Karpas-422 (cell line): ENCODE results near the gene CRISPLD2. TPM values are rescaled to one million over a fixed set of nuclear protein-coding genes. Genes with fewer than 3 reads are reported as not detected.
A peak's percentile ranks its signal among the peaks of the same experiment; 100 is the strongest.
"Not testable (repeated sequence)": the region's sequence is repeated elsewhere in the genome, so short reads cannot be mapped to it uniquely, and the experiment has no call there.

Experiments
- DNase-seq: peaks from one replicate; pipeline ENCODE4 v3.0.0-alpha.2; 2015
- H2AFZ ChIP-seq: fragments of 200-600 bp; sonication (generic); 2 replicates; pipeline ENCODE4 v1.6.1; 2014; ENCODE audit warnings: antibody characterized with exemption, low read length, mixed read lengths
- H3K27ac ChIP-seq: fragments of 200-600 bp; sonication (generic); 2 replicates; pipeline ENCODE4 v1.5.1; 2014; ENCODE audit warnings: mild to moderate bottlenecking, low read length, moderate library complexity
- H3K27me3 ChIP-seq: fragments of 200-600 bp; sonication (generic); 2 replicates; pipeline ENCODE4 v1.6.1; 2014; ENCODE audit warnings: low read length, mixed read lengths
- H3K36me3 ChIP-seq: fragments of 200-600 bp; sonication (generic); 2 replicates; pipeline ENCODE4 v1.6.1; 2014; ENCODE audit warnings: low read length, mixed read lengths; ENCODE audit not compliant: insufficient read depth
- H3K4me1 ChIP-seq: fragments of 200-600 bp; sonication (generic); 2 replicates; pipeline ENCODE4 v1.6.1; 2014; ENCODE audit warnings: mild to moderate bottlenecking, low read length, mixed read lengths
- H3K4me2 ChIP-seq: fragments of 200-600 bp; sonication (generic); 2 replicates; pipeline ENCODE4 v1.6.1; 2014; ENCODE audit warnings: low read length, low read depth, mild to moderate bottlenecking; ENCODE audit not compliant: poor library complexity, severe bottlenecking
- H3K4me3 ChIP-seq: fragments of 200-600 bp; sonication (generic); 2 replicates; pipeline ENCODE4 v1.5.1; 2014; ENCODE audit warnings: mild to moderate bottlenecking, antibody characterized with exemption, low read length, mixed read lengths
- H3K79me2 ChIP-seq: fragments of 200-600 bp; sonication (generic); 2 replicates; pipeline ENCODE4 v1.6.1; 2014; ENCODE audit warnings: mild to moderate bottlenecking, low read length, mixed read lengths
- H3K9ac ChIP-seq: fragments of 200-600 bp; sonication (generic); 2 replicates; pipeline ENCODE4 v1.6.0; 2014; ENCODE audit warnings: low read length
- H3K9me2 ChIP-seq: fragments of 200-600 bp; sonication (generic), shearing (Covaris generic); replicated peaks from 2 replicates; pipeline ENCODE4 v1.6.0; 2014; ENCODE audit warnings: mild to moderate bottlenecking, low read length, moderate library complexity; ENCODE audit not compliant: insufficient read depth
- H3K9me3 ChIP-seq: fragments of 300-700, 200-600 bp; sonication (generic); 2 replicates; pipeline ENCODE4 v1.6.1; 2014; ENCODE audit warnings: low read length, mixed read lengths
- H4K20me1 ChIP-seq: fragments of 200-600 bp; sonication (generic); 2 replicates; pipeline ENCODE4 v1.6.1; 2014; ENCODE audit warnings: mild to moderate bottlenecking, antibody characterized with exemption, low read length, low read depth; ENCODE audit not compliant: insufficient read depth
- total RNA-seq: library from RNA; depleted of rRNA; stranded (reverse); fragments of >200 nt; shearing (Covaris generic); gene quantifications from 2 replicates; pipeline ENCODE4 v1.2.3, GENCODE V29; 2014; ENCODE audit warnings: low replicate concordance

The CRISPLD2 gene
- total RNA-seq, 1 experiment from 2014 or later, result not detected

GRCh38 chr16:84827897-84828296, 8.1 kb downstream of the CRISPLD2 start:
- Histone ChIP-seq H3K36me3 (no peaks in the 10 kb centered on the region), H3K9me3 (no peaks in the 10 kb centered on the region), H3K27ac (no peak overlapping the region), H3K4me3 (no peak overlapping the region), H3K4me1 (no peaks in the 10 kb centered on the region), H2AFZ (no peak overlapping the region), H3K4me2 (no peak overlapping the region), H3K9me2 (no peaks in the 10 kb centered on the region), H3K9ac (no peak overlapping the region), H4K20me1 (no peaks in the 10 kb centered on the region), H3K79me2 (no peaks in the 10 kb centered on the region), H3K27me3 (no peaks in the 10 kb centered on the region)
- DNase-seq, result no peak

DNA sequence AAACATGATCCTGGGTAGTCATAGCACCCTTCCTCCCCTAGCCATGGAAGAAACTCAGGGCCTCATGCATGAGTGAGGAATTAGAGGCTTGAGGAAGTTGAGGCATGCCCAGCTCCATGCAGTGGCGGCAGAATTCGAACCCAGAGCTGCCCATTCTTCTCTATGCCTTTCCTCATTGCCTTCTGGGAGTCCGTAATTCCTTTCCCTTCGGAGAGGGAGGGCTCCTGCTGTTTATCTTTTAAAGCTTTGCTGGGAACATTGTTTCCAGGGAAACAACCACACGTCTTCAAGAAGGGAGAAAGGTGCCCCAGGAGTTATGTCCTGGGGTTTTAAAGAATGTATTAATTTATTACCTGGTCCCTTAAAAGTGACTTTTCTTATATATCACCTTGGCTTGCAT, 8.5 kb downstream of the CRISPLD2 start:
- Histone ChIP-seq H3K9me2 (no peaks in the 10 kb centered on the region), H3K27me3 (no peaks in the 10 kb centered on the region), H3K36me3 (no peaks in the 10 kb centered on the region), H3K79me2 (no peaks in the 10 kb centered on the region), H4K20me1 (no peaks in the 10 kb centered on the region), H3K27ac (no peak overlapping the region), H3K9me3 (no peaks in the 10 kb centered on the region), H3K4me3 (no peak overlapping the region), H3K9ac (no peak overlapping the region), H3K4me1 (no peaks in the 10 kb centered on the region), H2AFZ (no peak overlapping the region), H3K4me2 (no peak overlapping the region)
- DNase-seq, result no peak

- H3K4me1 ChIP-seq, result no peaks in the 10 kb centered on the region
- no peaks in the 10 kb centered on the region for H3K9me3 ChIP-seq
- no peak for DNase-seq
- H3K9ac ChIP-seq, result no peak overlapping the region
- no peak overlapping the region for H3K4me2 ChIP-seq
- H4K20me1 ChIP-seq, result no peaks in the 10 kb centered on the region
- no peaks in the 10 kb centered on the region for H3K27me3 ChIP-seq
- H3K36me3 ChIP-seq, result no peaks in the 10 kb centered on the region
- H3K79me2 ChIP-seq, result no peaks in the 10 kb centered on the region
- no peak overlapping the region for H3K27ac ChIP-seq
- H3K4me3 ChIP-seq, result no peak overlapping the region
- H3K9me2 ChIP-seq, result no peaks in the 10 kb centered on the region
- H2AFZ ChIP-seq, result no peak overlapping the region
Measured at GRCh38 chr16:84829168-84829965, 9.6 kb downstream of the CRISPLD2 start.

GRCh38 chr16:84830765-84831384, 11.1 kb downstream of the CRISPLD2 start:
- Histone ChIP-seq H3K36me3 (no peaks in the 10 kb centered on the region), H2AFZ (no peak overlapping the region), H3K4me2 (no peak overlapping the region), H3K79me2 (no peaks in the 10 kb centered on the region), H3K9me3 (no peaks in the 10 kb centered on the region), H3K27me3 (no peaks in the 10 kb centered on the region), H3K4me1 (no peaks in the 10 kb centered on the region), H3K9ac (no peak overlapping the region), H3K27ac (no peak overlapping the region), H3K9me2 (no peaks in the 10 kb centered on the region), H3K4me3 (no peak overlapping the region), H4K20me1 (no peaks in the 10 kb centered on the region)
- DNase-seq, result no peak

- not testable (repeated sequence) for H3K9ac ChIP-seq, H3K9me2 ChIP-seq, H3K36me3 ChIP-seq, DNase-seq, H3K4me2 ChIP-seq, H3K27ac ChIP-seq, H3K9me3 ChIP-seq, H3K79me2 ChIP-seq, H2AFZ ChIP-seq, H4K20me1 ChIP-seq, H3K4me3 ChIP-seq, H3K27me3 ChIP-seq, H3K4me1 ChIP-seq
Measured at GRCh38 chr16:84831728-84832127, 11.9 kb downstream of the CRISPLD2 start.

DNA sequence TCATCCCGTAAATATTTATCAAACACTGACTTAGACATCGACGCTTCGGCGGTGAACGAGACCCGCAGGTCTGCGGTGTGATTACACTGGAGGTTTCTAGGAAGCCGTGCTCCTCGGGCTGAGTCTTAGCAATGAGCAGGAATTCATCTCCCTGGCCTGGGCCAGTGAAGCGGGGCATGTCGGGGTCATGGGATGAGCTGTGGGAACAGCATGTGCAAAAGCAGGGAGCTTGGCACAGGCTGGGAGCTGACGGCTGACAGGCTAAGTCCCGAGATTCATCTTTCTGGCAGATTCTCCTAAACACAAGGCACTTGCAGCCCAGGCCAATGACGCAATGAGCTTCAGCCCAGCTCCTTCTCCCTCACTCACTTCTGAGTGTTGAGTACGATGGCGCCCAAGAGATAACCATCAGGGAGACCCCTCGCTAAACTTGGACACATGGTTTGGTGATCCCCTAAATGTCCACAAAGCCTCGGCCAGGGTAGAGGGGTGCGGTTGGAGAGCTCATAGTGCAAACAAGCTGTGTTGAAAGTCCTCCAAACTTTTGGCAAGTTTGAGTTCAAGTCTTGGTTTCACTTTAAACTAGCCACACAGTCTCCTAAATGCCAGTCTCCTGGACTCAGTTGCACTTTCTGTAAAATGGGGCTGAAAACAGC, 12.8 kb downstream of the CRISPLD2 start:
- no peak overlapping the region for H3K9ac ChIP-seq
- H3K9me2 ChIP-seq, result no peaks in the 10 kb centered on the region
- no peaks in the 10 kb centered on the region for H3K9me3 ChIP-seq
- no peak overlapping the region for H2AFZ ChIP-seq
- H3K36me3 ChIP-seq, result no peaks in the 10 kb centered on the region
- no peak for DNase-seq
- no peak overlapping the region for H3K27ac ChIP-seq
- H4K20me1 ChIP-seq, result no peaks in the 10 kb centered on the region
- H3K4me3 ChIP-seq, result no peak overlapping the region
- peak overlapping the region; percentile 19 for H3K4me2 ChIP-seq
- H3K79me2 ChIP-seq, result no peaks in the 10 kb centered on the region
- H3K27me3 ChIP-seq, result no peaks in the 10 kb centered on the region
- H3K4me1 ChIP-seq, result no peaks in the 10 kb centered on the region

DNA sequence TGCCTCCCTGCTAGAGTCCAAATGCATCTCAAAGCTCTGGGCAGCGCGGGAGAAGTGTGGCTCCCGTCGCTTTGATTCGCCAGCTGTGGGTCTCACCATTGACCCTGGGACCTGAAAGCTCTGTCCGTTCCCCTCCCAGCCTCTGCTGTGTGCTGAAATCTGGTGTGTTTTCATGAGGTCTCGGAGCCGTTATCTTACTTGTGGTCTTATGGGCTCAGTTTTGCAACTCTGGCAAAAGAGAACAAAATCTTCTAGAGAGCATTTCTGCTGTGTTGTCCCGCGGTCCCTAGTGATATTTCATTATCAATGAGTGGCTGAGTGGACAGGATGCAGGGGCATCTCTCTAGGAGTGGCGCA, 13.3 kb downstream of the CRISPLD2 start:
- Histone ChIP-seq H3K9me2 (no peaks in the 10 kb centered on the region), H3K9me3 (no peaks in the 10 kb centered on the region), H2AFZ (no peak overlapping the region), H3K27ac (no peak overlapping the region), H3K4me1 (no peaks in the 10 kb centered on the region), H3K4me3 (no peak overlapping the region), H3K27me3 (no peaks in the 10 kb centered on the region), H3K9ac (no peak overlapping the region), H3K4me2 (peak overlapping the region; percentile 19), H4K20me1 (no peaks in the 10 kb centered on the region), H3K79me2 (no peaks in the 10 kb centered on the region), H3K36me3 (no peaks in the 10 kb centered on the region)
- no peak for DNase-seq

GRCh38 chr16:84833542-84834402, 14.0 kb downstream of the CRISPLD2 start:
- H3K27me3 ChIP-seq, result no peaks in the 10 kb centered on the region
- no peak overlapping the region for H3K27ac ChIP-seq
- no peak overlapping the region for H2AFZ ChIP-seq
- H3K4me2 ChIP-seq, result no peak overlapping the region
- no peaks in the 10 kb centered on the region for H3K4me1 ChIP-seq
- no peaks in the 10 kb centered on the region for H3K9me2 ChIP-seq
- no peak for DNase-seq
- H4K20me1 ChIP-seq, result no peaks in the 10 kb centered on the region
- H3K9ac ChIP-seq, result no peak overlapping the region
- H3K79me2 ChIP-seq, result no peaks in the 10 kb centered on the region
- H3K9me3 ChIP-seq, result no peaks in the 10 kb centered on the region
- H3K36me3 ChIP-seq, result no peaks in the 10 kb centered on the region
- H3K4me3 ChIP-seq, result no peak overlapping the region
